Inflammatory macrophage treated with lipopolysaccharide for 4 hours (primary cell): ENCODE results near the gene OR6C76.
A peak's percentile ranks its signal among the peaks of the same experiment; 100 is the strongest.
"Not testable (repeated sequence)": the region's sequence is repeated elsewhere in the genome, so short reads cannot be mapped to it uniquely, and the experiment has no call there.

Experiments
- DNase-seq: peaks from one replicate; pipeline ENCODE4 v3.0.0-alpha.2; 2020

OR6C76 gene

GRCh38 chr12:55425954-55426353, at the start of gene OR6C76:
OR6C76 (plus strand) TSS chr12:55426254; CDS start chr12:55426254, 0 bp downstream.
- no peak for DNase-seq

GRCh38 chr12:55385891-55386290, 40.2 kb upstream of the OR6C76 start:
- DNase-seq = no peak

DNA sequence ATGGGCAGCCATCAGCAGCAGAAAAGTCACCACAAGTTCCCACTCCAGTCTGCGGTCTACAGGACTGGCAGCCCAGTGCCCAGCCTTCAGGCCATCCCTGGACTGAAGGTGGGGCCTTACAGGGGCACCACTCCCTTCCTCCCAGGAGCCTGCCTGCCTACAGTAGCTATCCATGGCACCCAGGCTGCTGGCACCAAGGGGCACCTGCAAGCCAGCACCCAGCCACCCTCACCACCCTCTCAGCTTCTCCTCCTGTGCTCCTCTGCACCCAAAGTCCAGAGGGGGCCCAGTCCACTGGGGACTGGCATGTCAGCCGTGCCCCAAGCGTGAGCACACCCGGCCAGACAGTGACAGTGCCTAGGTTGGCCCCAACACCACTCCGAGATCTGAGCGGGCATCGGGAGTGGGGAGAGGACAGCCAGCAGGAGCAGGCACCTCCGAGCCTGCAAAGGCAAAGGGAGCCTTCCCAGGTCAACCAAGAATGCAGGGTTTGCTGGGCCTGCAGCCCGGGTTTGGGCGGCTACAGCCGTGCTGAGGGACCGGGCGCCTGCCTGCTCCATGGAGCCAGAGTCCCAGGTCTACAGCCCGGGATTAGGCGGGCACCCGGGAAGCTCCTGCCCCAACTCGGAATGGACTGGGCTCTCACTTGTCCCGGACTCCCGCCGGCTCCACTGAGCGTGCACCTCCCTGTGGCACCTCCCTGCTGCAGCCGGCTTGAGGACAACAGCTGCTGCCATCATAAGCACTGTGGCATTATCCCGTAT, 33.8 kb upstream of the OR6C76 start:
- DNase-seq = no peak

- DNase-seq = no peak
These were observed 29.7 kb upstream of the OR6C76 start for GRCh38 chr12:55396326-55396725.

GRCh38 chr12:55400229-55400628, 25.8 kb upstream of the OR6C76 start, which contains the start of gene OR6C65:
OR6C65 (plus strand) TSS chr12:55400529; CDS start chr12:55400529, 0 bp downstream.
- DNase-seq = no peak

DNA sequence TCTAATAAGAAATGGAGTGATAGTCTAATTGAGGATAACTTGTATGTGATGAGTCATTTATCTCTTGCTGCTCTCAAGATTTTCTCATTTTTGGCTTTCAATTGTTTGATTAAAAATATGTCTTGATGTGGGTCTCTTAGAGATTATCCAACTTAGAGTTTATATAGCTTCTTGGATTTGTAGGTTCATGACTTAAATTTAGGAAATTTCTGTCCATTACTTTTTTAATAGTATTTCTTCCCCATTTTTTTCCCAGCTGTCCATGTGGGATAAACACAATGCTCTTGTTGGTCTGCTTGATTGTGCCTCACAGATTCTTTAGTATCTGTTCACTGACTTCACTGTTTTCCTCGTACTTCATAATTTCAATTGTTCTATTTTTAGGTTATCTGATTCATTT, 18.2 kb upstream of the OR6C76 start:
- DNase-seq = no peak

DNA sequence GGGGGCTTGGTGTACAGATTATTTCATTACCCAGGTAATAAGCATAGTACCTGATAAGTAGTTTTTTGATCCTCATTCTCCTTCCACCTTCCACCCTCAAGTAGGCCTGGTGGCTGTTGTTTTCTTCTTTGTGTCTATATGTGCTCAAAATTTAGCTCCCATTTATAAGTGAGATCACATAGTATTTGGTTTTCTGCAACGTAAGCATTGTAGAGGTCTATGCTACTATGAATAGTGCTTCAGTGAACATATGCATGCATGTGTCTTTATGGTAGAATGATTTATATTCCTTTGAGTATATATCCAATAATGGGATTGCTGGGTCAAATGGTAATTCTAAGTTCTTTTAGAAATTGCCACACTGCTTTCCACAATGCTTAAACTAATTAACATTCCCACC, 16.9 kb upstream of the OR6C76 start:
- not testable (repeated sequence) for DNase-seq

DNA sequence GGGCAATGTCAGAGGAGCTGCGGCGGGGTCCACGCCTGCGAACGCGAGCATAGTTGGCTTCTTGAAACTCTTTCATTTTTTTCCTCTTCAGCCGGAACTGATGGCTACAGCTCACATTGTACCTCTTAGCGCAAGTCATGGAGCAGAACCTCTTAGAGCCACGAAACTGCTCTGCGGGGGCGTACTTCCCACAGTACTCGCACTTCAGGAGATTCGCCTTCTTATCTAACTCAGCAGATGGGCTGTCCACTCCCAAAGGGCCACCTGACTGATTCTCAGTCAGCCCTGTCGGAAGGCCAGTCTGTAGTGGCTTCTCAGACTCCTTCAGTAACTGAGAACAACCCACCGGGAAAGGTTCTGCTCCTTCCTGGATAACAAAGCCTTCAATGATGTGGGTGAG, 13.9 kb upstream of the OR6C76 start:
- not testable (repeated sequence) for DNase-seq

DNA sequence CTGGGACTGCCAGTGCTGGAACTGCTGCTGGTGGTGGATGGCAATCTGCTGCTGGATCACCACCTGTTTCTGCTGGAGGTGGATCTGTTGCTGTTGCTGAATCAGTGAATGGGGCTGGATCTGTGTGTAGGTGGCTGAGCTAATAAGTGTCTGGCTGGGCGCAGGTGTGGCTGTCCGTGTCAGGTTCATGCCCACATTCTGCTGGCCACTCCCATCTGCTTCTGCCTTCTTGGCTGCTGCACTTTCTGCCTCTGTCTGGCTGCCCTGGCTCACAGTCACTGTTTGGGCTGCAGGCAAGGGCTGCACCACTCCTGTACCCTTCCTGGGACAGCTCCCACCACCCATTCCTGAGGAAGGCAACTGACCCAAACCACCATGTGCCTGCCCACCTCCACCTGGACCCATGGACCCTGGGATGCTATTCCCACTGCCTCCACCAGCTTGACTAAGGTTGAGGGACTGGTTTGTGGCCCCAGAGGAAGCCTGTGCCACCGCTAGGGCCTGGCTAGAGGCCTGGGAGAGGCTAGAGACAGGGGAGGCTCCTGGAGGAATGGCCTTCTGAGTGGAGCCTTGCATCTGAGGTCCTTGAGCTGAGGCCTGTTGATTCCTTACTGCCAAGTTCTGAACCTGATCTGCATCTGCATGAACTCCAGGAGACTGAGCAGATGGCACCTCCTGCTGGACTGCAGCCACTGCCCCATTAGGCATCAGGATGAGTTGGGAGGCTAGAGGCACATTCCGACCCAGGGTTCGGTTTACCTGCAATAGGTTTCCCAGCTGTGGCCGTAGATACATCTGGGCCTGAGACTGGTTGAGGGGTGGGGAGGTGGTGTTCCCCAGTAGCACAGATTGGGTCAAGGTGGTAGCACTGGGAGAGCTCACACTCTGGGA, 12.3 kb upstream of the OR6C76 start:
- not testable (repeated sequence) for DNase-seq

DNA sequence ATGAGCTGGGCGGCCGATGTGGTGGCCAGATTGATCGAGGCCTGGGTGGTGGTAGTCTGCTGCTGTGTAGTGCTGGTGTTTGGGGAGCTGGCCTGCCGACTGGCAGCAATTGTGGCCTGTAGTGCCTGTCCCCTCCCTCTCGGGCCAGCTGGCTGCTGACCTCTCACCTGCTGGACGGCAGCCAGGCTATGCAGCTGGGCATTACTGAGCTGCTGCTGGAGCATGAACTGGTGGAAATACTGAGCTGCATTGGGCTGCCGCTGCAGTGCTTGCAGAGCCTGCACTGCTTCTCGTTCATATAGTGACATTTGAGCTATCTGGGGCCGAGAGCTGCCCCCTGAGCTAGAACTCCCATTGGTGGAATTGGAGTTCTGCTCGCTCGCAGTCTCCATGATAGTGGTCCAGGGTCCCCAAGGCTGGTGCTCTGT, 11.6 kb upstream of the OR6C76 start:
- not testable (repeated sequence) for DNase-seq

DNA sequence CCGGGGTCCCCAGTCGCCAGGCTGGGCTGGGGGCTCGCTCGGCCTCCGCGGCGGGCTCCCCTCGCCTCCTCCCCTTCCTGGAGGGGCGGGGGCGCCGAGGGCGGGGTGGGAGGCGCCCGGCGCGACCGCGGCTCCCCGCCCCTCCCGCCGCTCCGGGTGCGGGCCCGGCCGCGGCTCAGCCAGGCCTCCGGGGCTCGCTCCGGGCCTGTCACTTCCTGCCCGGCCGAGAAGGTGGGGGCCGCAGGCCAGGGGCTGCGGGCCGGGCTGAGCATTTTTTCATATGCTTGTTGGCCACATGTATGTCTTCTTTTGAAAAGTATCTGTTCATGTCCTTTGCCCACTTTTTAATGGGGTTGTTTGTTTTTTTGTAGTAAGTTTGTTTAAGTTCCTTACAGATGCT, 11.2 kb upstream of the OR6C76 start:
- not testable (repeated sequence) for DNase-seq

- no peak for DNase-seq
These were observed 9.1 kb upstream of the OR6C76 start for GRCh38 chr12:55416961-55417360.

- no peak for DNase-seq
These were observed 5.6 kb upstream of the OR6C76 start for GRCh38 chr12:55420307-55420962.

DNA sequence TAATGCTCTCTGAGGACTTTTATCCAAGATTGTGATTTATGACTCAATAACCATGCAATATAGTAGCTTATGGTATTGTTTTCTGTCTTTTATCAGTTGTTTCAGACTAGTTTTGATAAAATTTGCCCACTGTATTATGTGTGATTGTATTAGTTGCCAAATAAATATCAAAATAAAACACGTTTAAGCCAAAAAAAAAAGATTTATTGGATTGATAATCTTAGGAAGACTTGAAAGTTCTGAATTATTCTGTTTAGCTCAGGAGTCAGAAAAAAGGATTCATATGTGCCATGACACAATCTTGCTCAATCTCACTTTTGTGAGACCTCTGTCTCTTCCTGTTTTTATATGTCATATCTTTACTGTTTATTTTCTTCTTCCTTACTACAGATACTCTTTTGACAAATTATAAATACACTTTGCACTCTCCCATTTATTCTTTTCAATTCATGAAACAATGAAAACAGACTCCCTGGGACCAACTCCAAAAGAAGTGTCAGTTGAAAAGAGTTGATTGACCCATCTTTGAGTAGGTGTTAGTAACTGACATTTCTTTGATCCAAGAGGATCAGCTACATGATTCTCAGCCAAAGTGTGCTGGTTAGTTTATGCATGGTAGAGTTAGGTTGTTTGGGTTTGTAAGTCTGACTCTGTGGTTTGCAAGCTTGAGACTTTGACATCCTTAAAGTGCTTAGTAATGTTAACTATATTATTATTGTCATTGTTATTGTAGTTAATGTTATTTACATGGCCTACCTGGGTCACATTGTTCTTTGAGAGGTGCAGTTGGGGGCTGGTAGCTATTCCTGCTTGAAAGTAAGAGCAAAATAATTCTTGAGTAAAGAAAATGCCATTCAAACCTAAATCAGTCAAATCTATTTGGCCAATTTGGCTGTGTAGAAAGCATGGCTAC, 2.5 kb downstream of the OR6C76 start:
- DNase-seq = peak; percentile 27

DNA sequence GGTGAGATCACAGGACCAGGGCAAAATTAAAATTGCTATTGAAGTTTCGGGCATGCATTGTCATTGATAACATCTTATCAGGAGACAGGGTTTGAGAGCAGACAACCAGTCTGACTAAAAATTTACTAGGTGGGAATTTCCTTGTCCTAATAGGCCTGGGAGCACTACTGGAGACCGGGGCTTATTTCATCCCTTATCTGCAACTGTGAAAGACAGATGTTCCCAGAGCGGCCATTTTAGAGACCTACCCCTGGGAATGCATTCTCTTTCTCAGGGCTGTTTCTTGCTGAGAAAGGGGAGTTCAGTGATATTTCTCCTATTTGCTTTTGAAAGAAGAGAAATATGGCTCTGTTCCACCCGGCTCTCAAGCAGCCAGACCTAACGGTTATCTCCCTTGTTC, 15.2 kb downstream of the OR6C76 start:
- not testable (repeated sequence) for DNase-seq

- DNase-seq = no peak
These were observed 17.7 kb downstream of the OR6C76 start, which contains the start of gene OR6C2 for GRCh38 chr12:55443776-55444175. OR6C2 (plus strand) TSS chr12:55444076; CDS start chr12:55452214, 8,138 bp downstream.

DNA sequence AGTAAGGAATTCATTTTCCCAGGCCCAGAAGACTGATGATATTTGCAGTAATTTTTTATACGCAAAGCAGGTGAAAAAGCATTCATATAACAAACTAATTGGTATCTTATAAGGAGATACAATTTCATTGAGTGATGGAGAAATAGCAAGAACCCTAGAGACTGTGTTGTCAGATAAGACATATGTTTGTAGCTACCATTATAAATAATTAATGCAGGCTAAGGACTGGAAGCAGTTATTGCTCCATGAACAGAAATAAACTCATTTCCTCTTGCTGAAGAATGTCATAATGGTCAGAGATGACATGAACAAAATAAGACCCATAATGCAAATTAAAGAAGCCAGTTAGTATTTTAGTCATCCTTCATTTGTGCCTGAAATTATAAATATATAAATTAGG, 19.3 kb downstream of the OR6C76 start:
- DNase-seq = no peak

DNA sequence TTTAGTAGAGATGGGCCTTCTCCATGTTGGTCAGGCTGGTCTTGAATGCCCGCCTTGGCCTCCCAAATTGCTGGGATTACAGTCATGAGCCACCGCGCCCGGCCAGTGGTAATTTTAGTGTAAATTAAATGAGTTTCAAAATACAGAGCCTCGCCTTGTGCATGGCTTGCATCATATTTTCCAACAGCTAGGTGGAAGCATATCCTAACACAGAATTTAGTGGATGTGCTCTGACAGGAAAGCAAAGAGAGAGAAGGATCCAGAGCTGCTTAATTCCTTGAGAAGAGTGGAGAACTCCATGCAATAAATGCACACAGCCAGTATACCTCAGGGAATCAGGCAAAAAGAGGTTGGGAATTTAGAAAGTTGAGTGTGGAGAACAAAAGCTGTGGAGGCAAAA, 20.3 kb downstream of the OR6C76 start:
- no peak for DNase-seq

DNA sequence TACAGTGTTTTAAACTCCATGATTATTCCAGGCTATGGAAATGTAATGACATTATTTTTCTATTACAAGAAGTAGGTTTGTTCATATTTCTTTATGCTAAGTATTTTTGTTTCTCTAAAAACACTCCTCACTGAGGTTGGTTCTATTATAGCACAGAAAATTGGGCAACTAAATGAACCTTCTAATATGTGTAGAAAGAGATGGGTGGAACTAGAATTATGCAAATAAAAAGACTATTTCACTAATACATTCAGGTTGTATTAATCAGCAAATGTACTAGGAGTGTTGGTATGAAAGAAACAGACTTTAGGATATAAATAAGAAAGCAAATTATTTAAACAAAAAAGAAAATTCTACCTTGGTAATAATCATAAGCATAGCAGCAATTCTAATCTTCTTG, 22.8 kb downstream of the OR6C76 start:
- no peak for DNase-seq

DNA sequence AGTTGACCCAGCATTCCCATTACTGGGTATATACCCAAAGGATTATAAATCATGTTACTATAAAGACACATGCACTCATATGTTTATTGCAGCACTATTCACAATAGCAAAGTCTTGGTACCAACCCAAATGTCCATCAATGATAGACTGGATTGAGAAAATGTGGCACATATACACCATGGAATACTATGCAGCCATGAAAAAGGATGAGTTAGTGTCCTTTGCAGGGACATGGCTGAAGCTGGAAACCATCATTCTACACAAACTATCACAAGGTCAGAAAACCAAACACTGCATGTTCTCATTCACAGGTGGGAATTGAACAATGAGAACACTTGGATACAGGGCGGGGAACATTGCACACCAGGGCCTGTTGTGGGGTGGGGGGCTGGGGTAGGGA, 38.9 kb downstream of the OR6C76 start:
- DNase-seq = not testable (repeated sequence)

- peak; percentile 64 for DNase-seq
These were observed 41.8 kb downstream of the OR6C76 start for GRCh38 chr12:55467836-55468235.

- DNase-seq = peak; percentile 37
These were observed 43.2 kb downstream of the OR6C76 start for GRCh38 chr12:55469291-55469690.
